ENCODE measurements around the gene NFATC2.
A peak's percentile ranks its signal among the peaks of the same experiment; 100 is the strongest.

Gene NFATC2

DNA sequence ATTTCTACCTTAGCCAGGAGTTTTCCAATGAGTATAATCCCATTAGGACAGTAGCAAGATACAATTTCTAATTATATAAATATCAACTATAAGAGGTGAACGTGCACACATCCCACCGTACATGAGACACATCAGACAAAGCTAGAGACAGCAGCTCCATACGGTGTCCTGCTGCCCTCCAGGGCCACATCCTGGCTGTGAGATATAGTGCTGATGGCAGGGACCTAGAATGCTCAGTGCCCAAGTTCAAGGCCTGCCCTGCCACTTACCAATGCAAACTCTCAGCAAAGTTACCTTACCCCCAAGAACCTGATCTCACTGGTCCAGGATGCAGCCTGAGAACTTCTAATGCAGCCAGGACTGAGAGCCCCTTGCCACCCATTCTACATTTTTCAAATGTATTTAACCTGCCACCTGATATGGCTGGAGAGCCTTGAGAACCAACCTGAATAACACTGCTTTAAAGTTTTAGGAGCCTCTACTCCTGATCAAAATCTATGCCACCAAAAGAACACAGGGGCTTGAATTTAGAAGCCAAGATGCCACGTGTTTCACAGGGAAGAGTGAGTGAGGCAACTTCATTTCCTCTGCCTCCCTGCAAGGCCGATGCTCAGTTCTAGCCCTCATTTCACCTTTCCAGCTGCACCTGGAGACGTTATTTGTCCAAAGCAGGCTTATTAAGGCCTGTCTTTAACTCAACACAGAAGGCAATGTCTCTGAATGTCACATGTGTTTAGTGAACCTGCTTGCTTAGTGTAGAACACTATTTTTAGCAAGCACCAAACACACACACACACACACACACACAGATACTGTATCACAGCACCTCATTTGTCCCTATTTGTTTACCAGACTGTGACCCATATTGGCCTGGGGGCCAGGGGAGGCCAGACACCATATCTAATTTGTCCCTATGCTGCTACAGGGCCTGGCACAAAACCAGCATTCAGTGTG is 6.1 kb downstream of the NFATC2 start:
- DNase-seq: no peak

DNA sequence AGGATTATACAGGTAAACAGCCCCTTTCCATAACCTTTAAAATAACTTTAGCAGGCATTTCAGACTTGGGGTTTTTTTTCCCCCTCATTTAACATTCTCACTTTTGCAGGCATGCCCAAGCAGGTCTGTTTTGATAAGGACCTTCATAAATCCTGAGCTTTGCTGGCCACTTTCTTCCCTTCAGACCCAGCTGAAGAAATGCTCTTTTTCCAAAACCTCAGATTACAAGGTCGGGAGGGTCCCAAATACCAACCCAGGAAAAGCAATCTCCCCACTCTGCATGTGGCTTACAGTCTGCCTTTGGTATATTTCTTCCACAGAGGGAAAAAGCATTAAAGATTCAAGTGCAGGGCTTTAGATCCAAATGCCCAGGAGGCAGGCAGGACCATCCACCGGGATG is 6.8 kb downstream of the NFATC2 start:
- DNase-seq: no peak

DNA sequence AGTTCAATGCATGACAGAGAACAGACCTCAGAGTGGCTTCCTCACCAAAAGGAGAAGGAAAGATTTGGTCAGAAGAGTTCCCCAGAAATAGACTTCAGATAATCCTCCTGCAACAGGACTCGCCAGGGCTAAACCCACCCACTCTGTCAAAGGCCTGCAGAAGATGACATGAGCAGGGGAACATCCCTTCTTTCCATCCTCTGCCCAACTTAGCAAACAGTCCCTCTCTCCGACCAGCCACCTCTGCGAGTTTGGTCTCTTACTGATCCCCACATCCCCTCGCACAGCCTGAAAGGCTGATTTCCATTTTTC is 7.5 kb downstream of the NFATC2 start:
- no peak for DNase-seq

DNA sequence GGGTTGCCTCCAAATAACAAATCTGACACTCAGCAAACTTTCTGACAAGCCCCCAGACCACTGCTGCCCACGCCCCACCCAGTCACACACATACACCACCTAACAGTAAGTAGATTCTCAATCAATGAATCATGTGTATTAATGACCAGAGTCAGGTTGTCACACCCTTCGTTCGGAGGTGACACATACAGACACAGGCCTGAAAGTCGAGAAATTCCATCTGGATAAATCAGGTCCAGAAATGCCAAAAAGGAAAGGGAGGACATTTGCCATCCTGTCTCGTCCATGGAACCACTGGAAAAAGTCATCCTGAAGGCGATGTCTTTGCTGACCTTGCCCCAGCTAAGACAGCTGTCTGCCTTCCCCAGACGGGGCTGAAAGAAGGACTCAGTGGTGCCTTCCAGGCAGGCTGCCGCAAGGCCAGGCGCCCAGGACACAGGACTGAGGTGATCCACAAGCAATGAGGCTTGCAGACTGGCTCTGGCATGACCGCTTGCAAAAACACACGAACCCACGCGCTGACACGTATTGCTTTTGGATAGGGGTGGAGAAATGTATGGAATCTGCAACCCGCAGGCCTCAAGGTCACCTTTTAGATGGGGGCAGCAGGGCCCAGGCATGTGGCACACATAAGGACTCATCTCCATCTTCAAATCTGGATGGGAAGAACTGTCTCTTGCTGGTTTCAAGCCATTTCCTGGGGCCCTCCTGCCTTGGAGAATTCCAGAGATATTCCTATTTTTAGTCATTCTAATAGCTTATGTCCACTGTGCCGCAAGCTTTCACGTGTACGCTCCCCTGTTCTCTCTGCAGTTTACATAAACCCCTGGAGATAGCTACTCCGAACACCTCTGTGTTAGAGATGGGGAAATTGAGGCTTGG is 9.0 kb downstream of the NFATC2 start:
- DNase-seq: peak; percentile 75

DNA sequence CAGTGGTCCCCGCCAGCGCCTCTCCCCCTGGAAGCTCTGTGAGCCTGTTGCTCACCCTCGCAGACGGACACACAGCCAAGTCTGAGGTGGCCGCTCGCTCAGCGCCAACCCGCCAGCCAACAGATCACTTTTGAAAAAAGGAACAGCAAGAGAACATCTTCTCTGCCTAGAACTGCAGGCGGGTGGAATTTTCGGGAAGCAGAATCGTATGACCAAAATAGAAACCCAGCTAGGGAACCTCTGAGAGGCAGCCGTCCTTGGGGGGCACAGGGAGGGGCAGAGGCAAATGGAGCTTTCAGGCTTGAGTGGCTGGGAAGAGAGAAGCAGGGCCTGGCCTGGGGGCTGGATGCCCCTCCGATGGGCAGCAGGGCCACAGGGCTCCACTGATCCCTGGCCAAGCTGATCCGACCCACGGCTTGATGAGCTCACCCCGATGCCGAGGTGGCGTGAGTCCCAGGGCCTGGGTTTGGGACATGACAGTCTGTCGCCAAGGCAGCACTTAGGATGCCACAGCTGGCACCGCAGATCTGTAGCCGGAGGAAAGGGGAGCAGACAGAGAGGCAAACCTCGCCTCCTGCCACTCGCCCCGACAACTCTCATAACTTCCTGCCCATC is 9.8 kb downstream of the NFATC2 start:
- peak; percentile 52 for DNase-seq

DNA sequence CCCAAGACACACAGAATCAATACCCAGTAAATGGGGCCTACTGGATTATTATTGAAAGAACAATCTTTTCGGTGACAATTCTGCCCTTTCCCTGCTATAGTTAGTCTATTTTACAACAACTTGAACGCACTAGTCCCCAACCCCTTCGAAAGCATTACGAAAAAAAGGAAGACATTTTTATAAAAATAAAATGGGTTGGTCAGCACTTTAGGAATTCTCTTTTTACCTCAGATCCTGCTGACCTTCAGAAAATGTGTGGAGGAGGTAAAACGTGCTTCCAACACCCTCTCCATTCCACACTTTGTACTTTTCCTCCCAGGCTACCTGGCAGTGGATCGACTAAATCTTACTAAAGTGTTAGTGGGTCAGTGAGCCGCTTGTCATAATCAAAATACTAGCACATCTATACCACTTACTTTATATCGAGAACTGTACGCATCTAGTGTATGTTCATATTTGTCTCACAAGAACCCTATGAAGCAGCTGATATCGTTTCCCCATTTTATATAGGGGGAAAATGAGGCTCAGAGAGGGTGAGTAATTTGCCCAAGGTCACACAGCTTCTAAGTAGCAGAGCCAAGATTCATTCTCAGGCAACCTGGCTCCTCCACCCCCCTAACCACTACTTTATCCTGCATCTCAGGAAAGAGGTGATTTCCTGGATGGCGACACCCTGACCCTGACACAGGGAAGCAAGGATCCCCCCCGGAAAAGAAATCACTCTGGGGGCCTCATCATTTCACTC is 10.6 kb downstream of the NFATC2 start:
- no peak for DNase-seq

DNA sequence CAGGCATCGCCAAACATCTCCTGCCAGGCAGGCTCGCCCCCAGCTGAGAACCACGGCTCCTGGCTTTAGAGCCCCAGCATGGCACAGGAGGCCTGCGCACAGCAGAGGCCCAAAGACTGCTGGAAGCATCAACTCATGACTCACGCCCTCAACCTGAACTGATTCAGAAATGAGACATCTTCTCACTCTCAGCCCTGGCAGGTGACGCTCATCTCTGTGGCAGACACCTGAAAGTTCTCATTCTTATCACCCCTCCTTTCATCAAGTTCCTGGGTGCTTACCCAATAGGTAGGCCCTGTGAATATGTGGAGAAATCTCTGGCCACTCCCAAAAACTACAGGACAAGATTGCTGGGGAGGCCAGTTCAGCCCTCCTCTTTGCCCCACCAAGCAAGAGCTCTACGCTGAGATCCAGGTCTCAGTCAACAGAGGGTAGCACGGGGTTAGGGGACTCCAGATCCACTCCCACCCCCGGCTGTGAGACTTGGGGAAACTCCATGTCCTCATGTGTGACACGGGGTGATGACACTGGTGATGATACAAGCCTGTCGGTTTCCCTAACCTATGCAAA is 11.3 kb downstream of the NFATC2 start:
- DNase-seq: peak; percentile 12

DNA sequence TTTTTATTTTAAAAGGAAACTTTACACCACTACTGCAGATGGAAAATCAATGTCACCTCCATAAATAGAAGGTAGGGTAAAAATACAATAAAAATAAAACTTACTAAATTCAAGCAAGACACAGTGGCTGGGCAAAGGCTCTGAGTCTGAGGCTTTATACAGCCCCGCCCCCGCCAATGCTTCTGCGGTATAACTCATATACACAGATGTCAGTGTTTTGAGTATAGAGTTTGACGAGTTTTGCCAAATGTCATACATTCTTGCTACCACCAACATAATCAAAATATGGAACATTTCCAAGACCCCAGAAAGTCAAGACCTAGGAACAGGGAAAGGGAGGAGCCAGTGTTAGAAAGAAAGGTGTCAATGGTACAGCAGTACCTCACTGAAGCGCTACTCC is 12.8 kb downstream of the NFATC2 start:
- peak; percentile 70 for DNase-seq

DNA sequence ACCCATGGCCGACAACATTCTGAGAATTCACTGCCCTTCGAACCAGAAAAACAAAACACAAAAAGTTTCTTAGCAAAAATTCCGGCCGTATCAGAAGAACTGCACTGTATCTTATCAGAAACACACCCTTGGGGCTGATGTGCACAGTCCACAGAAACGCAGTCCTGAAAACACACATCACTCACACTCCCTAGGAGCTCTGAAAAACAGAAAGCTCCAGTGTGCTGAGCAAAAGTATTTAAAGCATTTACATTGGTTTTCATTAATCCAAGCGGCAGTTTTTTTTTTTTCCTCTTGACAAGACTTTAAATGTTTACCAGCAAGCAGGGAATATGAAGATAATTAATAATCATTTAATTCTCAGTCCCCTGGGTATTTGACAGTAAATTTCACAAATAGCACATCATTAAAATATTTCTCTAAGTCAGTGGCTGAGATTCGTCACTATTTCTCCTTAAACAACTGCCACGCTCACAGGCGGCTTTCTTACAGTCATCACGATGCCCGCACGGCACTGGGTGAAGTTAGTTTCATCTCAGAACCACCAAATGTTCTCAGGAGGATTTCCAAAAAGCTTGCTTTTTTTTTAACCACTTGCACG is 13.3 kb downstream of the NFATC2 start:
- peak; percentile 74 for DNase-seq

DNA sequence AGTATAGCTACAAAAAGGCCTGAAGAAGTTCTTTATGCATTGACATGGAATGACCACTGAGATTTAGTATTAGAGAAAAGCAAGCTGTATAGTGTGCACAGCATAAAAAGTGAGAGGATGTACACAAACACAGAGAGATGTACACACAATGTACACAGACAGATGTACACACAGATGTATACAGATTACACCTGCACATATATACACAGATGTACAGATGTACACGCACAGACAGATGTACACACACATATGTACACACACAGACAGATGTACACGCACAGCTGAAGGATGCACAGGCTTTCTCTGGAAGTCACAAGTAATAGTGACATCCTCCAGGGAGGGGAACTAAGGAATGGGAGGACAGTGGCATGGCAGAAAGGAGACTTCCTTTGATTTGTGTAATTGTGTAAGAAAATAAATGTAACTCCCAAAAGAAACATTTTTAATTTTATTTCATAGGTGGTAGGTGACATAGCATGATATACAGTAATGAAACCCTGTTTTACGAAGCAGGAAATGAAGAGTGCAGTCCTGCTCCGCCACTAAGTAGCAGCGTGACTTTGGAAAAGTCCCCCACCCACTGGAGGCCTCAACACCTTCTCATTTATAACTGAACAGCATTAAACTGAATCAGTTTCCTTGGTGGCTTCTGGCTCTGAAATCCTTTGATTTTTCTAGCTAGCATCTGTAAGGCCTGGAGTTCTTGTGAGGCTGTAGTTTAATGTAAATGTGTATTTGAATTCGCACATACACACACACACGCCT is 14.1 kb downstream of the NFATC2 start:
- DNase-seq: no peak

DNA sequence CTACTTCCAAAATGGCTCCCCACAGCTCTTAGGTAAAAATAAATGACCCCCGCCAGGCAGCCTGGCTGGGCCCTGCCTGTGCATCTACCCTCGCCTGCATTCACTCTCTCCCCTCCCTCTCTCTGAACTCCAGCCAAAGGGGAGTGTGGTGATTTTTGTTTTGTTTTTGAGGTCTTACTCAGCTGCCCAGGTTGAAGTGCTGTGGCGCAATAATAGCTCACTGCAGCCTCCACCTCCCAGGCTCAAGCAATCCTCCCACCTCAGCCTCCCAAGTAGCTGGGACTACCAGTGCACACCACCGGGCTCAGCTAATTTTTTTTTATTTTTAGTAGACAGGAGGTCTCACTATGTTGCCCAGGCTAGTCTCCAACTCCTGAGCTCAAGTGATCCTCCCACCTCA is 15.8 kb downstream of the NFATC2 start:
- DNase-seq: no peak

DNA sequence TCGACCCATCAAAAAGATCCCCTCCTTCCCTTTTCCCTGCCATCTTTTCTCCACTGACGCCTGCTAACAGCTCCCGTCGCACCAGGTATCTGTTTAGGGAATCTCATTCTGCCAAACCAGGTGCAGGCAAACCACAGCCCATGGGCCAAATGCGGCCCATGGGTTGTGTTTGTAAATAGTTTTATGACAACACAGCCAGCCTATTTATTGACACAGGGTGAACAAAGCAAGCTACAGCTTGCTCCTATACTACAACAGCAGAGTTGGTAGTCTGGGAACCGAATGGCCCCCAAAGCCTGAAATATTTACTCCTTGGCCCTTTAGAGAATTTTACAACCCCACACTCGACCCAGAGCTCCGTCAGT is 16.4 kb downstream of the NFATC2 start:
- no peak for DNase-seq

DNA sequence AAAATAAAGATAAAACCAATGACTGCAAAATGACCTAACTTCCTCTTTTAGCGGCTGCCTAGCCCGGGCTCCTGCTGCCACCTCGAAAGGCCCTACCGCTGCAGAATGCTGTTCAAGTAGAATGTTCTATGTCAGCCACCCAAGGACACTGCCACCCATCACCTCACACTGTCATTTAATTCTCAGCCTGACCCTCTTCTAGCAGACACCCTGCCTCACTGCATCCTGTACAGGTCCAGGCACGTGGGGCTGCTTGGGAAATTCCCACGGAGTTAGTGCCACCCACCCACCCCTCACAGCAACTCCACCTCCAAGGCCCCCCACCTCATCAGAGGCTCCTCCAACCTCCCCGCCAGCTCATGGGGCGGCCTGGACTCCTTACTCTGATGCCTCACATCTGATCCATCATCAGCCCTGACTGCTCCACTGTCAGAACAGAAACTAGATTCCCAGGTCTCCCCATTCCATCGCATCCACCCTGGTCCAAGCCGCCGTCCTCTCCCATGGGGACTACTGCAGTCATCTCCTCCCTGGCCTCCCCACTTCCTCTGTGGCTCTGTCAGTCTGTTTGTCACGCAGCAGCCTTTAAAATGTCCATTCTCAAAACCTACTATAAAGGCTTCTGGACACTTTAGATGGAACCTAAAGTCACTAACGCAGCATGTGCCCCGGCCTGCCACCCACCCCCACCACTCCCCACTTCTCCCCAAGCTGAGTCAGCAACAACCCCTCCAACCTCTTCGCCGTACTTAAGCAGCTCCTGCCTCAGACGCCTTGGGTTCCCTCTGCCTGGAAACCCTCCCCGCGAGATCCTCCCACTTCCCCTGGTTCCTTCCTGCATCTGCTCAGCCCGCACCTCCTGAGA is 17.0 kb downstream of the NFATC2 start:
- DNase-seq: peak; percentile 34

DNA sequence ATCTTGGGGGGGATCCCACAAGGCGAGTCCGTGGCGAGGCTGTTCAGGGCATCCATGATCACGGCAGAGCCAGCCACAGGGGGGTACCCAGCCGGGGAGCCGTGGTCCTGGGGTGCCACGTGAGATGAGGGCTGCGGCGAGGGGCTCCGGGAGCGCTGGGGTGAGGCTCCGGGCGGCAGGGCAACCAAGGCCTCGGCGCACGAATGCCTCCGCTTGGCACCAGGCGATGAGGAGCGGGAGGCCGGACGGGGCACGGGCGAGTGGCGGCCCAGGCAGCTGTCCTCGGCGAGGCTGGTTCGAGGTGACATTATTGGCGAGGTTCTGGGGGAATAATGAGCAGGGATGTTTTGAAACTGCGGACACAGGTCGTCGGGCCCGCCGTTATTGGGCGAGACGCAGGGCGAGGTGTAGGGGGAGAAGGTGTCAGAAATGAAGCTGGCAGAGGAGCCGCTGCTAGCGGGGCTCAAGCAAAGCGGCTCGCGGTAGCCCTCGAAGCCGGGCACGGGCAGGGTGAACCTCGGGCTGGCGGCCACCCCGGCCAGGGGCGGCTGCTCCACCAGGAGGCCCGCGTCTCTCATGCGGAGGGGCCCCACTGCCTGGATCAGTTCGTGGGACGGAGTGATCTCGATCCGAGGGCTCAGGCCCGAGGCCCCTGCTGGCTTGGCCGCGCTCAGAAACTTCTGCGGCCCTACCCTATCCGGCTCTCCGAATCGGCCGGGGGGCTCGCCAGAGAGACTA is 19.1 kb downstream of the NFATC2 start:
- DNase-seq: no peak

DNA sequence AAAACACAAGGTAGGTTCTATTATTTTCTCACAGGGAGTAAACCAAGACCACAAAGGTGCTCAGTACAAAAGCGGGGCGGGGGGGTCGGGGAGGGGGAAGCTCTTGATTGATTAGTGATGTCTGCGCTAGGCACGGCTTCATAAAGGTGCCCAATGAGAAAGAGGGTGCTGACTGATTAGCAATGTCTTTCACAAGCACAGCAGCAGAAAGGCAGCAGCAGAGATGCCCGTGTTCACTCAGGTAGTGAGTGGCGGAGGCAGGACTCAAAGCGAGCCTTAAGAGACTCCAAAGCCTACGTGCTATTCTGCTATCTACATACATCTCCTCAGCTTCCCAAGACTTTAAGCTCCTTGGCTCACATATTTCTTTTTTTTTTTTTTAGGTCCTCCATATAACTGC is 20.3 kb downstream of the NFATC2 start:
- DNase-seq: no peak

DNA sequence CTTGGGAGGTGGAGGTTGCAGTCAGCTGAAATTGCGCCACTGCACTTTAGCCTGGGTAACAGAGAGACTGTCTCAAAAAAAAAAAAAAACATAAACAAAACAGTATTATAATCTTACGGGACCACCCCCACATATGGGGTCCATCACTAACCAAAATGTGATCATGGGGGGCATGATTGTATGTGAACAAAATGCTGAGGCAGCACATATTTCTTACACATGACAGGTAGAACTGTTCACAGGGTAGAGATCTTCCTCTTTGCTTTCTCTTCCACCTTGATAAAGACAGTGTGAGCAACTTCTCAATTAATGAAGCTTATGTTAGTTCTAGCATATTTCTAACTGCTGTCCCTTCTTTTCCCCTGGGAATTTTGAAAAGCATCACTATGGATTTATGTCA is 24.7 kb downstream of the NFATC2 start:
- no peak for DNase-seq

DNA sequence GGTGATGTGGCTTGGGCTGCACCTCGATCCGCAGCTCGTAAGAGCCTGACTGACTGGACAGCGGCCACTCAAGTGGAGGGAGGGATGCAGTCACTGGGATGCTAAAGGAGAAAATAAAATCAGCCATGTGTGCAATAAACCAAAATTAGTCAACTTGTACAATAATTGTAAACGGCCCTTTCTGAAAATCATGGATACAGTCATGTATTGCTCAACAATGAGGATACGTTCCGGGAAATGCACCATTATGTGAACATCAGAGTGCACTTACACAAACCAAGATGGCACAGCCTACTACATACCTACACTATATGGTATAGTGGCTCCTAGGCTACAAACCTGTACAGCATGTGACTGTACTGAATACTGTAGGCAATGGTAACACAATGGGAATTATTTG is 25.7 kb downstream of the NFATC2 start:
- no peak for DNase-seq

DNA sequence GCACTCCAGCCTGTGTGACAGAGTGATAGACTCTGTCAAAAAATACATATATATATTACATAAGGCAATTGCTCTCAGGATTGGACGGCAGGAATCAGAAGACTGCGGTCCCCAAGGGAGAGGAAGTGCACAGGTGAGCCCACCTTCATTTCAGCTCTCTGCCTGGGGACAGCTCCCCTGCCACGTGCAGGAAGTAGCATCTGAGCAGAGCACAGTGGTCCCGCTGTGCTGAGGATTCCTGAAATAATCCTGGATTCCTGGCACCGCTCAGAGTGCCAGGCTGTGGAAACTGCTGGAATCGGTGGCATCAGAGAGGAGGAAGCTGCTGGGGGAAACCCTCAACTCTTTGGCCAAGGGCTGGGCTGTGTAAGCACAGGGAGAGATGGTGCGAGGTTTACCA is 27.7 kb downstream of the NFATC2 start:
- no peak for DNase-seq

DNA sequence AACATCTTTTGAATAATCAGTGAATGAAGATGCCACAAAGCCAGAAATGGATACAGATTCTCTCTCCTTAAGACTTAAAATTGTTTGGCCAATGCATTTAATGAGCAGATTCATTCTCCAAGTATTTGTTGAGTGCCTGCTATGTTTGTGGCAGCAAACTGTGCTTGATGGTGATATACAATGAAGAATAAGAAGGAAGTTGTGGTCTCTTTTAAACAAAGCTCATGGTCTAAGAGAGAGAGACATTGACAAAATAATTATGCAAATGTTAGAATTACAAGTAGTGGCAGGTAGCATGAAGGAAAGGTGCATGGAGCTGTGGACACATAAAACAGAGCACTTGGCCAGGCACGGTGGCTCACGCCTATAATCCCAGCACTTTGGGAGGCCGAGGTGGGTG is 28.3 kb downstream of the NFATC2 start:
- DNase-seq: no peak

Measured in fibroblast of skin of abdomen (primary cell).